HL-60 (cell line): Measurements from ENCODE around the gene ALK.

ENCODE experiments used
- GABPA ChIP-seq: IDR thresholded peaks from 2 replicates; pipeline ENCODE4 v1.6.1; 2012; ENCODE audit warnings: low read depth
- POLR2AphosphoS5 ChIP-seq: IDR thresholded peaks from 2 replicates; pipeline ENCODE4 v1.6.1; 2012; ENCODE audit warnings: low read depth
- SPI1 ChIP-seq: IDR thresholded peaks from 2 replicates; pipeline ENCODE4 v1.6.1; 2012; ENCODE audit warnings: low read depth, mild to moderate bottlenecking, borderline replicate concordance
- TF ChIP-seq, protein P1 (sequence below): IDR thresholded peaks from one replicate; pipeline ENCODE4 v1.5.1; 2011; ENCODE audit warnings: low read length, control low read depth, inconsistent platforms; ENCODE audit not compliant: insufficient read depth
- TF ChIP-seq, protein P2 (sequence below): IDR thresholded peaks from 2 replicates; pipeline ENCODE4 v1.6.1; 2012; ENCODE audit warnings: low read depth; ENCODE audit not compliant: insufficient replicate concordance

DNA sequence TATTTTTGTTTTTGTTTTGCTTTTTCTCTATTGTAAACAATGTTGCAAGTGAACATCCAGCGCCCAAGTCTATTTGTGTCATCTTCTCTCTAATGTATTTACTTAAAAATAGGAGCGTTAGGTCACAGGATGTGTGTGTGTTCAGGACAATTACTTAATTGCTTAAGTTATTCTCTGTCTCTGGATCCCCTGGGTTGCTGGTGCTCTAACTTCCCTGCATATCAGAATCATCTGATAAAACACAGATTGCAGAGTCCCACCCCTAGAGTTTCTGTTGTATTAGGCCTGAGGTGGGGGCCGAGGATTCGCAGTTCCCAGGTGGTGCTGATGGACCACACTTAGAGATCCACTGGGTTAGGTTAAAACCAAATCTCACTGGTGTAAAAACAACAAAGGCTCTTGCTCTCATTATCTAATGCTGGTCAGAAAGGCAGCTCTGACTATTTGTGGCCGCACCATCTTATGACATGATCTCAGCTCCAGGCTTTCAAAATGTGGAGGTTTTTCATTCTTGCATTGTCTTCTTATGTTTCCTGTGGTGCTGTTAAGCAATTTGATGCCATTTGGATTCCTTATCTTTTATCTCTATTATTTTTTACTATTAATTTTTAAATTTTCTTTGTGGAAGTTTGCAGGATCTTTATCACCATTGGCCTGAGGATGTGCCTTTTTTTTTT, 718.4 kb downstream of the ALK start:
- TF ChIP-seq, protein P1, sequence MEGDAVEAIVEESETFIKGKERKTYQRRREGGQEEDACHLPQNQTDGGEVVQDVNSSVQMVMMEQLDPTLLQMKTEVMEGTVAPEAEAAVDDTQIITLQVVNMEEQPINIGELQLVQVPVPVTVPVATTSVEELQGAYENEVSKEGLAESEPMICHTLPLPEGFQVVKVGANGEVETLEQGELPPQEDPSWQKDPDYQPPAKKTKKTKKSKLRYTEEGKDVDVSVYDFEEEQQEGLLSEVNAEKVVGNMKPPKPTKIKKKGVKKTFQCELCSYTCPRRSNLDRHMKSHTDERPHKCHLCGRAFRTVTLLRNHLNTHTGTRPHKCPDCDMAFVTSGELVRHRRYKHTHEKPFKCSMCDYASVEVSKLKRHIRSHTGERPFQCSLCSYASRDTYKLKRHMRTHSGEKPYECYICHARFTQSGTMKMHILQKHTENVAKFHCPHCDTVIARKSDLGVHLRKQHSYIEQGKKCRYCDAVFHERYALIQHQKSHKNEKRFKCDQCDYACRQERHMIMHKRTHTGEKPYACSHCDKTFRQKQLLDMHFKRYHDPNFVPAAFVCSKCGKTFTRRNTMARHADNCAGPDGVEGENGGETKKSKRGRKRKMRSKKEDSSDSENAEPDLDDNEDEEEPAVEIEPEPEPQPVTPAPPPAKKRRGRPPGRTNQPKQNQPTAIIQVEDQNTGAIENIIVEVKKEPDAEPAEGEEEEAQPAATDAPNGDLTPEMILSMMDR: no peak
- TF ChIP-seq GABPA: no peak
- TF ChIP-seq POLR2AphosphoS5: no peak
- TF ChIP-seq, protein P2, sequence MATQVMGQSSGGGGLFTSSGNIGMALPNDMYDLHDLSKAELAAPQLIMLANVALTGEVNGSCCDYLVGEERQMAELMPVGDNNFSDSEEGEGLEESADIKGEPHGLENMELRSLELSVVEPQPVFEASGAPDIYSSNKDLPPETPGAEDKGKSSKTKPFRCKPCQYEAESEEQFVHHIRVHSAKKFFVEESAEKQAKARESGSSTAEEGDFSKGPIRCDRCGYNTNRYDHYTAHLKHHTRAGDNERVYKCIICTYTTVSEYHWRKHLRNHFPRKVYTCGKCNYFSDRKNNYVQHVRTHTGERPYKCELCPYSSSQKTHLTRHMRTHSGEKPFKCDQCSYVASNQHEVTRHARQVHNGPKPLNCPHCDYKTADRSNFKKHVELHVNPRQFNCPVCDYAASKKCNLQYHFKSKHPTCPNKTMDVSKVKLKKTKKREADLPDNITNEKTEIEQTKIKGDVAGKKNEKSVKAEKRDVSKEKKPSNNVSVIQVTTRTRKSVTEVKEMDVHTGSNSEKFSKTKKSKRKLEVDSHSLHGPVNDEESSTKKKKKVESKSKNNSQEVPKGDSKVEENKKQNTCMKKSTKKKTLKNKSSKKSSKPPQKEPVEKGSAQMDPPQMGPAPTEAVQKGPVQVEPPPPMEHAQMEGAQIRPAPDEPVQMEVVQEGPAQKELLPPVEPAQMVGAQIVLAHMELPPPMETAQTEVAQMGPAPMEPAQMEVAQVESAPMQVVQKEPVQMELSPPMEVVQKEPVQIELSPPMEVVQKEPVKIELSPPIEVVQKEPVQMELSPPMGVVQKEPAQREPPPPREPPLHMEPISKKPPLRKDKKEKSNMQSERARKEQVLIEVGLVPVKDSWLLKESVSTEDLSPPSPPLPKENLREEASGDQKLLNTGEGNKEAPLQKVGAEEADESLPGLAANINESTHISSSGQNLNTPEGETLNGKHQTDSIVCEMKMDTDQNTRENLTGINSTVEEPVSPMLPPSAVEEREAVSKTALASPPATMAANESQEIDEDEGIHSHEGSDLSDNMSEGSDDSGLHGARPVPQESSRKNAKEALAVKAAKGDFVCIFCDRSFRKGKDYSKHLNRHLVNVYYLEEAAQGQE: no peak
- no peak for TF ChIP-seq SPI1
